ENCODE results near the gene MXRA7.
"Not testable (repeated sequence)": the region's sequence is repeated elsewhere in the genome, so short reads cannot be mapped to it uniquely, and the experiment has no call there.

Gene MXRA7

DNA sequence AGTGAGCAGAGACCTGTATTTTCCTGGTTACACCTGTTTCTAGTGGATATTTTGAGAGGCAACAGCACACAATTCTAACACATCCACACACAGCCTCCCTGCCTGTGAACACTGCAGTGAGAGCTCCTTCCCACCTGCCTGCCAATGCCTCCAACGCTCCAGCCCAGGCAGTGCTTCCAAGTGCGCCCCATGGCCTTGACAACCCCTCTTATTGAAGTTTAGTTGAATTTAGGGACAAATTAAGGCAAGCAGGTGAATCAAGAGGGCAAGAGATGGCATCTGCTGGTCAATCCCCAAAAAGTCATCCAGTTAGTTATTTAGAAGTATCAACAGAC is 4.7 kb upstream of the MXRA7 start:
- DNase-seq = no peak

DNA sequence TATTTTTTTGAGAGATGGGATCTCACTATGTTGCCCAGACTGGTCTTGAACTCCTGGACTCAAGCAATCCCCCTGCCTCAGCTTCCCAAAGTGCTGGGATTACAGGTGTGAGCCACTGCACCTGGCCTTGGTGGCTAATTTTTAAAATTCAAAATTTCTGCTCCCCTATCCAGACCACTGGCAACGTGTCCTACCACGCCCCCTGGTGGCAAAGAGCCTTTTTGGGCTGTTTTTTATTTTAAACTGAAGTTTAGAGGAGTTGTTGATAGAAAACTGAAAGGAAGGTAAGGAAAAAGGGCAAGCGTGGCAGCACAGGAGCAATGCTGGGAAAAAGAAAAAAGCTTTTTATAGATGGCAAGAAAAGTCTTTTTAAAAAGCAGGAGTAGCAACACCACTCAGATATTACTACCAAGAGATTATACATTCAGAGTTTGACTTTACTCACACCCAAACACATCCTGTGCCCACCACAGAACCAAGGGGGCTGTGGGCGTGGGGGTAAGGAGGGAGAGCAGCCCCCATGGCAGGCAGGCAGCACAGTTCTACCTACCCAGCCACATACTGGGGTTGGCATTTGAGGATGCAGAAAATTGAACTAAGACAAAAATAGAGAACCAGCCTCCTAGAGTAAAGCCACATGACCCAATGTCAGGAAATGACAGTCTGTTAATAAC is 4.2 kb upstream of the MXRA7 start:
- peak; percentile 58 to 74 (median 64) for DNase-seq

DNA sequence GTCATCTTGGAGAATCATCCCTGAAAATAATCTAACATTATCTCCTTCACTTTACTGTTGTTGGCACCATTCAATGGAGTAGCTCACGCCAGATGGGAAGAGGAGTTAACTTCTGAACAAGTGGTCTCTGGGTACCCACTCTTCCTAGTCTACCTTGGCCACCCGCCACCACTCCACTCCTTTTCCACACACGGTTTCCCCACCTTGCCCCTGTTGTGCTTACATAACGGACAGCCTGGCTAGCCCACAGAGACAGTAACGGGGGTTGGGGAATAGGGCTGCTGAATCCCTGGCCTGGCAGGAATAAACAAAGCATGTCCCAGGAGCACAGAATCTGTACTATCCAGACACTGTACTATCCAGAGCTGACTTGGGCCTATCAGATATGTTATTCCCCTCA is 3.6 kb upstream of the MXRA7 start:
- no peak for DNase-seq

DNA sequence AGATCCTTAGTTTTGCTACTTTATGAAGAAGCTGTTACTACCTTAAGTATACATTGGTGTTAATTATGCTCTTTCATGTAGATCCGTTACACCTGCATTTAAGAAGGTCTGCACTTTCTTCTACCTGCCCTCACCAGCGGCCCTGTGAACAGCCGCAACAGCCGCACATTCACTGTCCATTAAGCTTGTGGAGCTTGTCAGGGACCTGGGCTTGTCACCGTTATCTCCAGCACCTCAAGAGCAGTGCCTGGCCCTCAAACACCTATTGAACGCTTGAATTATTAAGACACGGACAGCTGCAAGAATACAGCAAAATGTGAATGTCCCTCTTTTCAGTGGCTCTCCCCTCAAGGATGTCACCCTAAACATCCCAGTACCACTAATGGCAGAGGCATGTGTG is 3.0 kb upstream of the MXRA7 start:
- DNase-seq = no peak

DNA sequence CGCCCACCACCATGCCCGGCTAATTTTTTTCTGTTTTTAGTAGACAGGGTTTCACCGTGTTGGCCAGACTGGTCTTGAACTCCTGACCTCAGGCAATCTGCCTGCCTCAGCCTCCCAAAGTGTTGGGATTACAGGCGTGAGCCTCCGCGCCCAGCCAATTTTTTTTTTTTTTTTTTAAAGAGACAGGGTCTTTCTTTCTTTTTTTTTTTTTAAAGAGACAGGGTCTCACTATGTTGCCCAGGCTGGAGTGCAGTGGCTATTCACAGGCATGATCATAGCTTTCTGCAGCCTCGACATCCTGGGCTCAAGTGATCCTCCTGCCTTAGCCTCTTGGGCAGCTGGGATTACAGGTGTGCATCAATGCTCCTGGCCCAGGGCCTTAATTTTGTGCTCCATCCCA is 1.6 kb upstream of the MXRA7 start:
- DNase-seq = not testable (repeated sequence)

DNA sequence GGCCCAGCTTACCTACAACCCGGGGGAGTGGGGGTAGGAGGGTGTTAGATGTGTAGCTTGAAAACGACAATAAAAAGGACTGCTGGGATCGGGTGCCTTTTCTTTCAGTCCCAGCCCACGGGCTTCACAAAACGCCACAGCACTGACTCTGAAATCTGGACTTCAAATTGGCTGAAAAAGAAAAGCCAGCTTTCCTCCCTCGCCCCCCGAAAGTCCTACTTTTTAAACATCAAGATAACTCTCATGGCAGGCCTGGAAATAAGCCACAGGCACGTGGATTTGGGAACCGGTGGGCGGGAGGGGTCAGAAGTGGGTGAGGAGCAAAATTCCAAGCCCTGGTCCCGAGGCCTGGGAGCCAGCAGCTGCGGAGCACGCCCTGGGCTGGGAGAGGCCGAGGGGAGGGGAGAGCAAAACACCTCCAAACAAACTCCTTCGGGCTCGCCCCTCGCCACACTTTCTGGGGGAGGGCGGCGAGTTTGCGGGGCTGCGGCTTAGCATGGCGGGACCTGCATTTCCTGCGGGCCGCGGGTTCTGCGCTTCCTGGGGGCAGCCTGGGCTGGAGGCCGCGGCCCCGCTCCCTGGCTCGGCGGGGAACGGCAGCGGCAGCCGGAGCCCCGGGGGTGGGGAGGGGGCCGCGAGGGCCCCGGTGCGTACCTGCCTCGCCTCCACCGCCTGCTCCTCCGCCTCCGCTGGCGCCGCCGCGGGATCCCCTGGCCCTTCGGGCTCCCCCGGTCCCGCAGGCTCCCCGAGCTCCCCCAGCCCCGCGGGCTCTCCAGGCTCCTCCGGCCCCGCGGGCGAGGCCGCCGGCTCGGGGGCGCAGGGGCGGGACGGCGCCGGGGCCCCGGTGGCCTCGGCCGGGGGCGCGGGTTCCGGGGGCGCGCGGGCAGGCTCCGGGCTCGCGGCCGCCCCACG is 558 bp downstream of the MXRA7 start:
- not testable (repeated sequence) for DNase-seq

DNA sequence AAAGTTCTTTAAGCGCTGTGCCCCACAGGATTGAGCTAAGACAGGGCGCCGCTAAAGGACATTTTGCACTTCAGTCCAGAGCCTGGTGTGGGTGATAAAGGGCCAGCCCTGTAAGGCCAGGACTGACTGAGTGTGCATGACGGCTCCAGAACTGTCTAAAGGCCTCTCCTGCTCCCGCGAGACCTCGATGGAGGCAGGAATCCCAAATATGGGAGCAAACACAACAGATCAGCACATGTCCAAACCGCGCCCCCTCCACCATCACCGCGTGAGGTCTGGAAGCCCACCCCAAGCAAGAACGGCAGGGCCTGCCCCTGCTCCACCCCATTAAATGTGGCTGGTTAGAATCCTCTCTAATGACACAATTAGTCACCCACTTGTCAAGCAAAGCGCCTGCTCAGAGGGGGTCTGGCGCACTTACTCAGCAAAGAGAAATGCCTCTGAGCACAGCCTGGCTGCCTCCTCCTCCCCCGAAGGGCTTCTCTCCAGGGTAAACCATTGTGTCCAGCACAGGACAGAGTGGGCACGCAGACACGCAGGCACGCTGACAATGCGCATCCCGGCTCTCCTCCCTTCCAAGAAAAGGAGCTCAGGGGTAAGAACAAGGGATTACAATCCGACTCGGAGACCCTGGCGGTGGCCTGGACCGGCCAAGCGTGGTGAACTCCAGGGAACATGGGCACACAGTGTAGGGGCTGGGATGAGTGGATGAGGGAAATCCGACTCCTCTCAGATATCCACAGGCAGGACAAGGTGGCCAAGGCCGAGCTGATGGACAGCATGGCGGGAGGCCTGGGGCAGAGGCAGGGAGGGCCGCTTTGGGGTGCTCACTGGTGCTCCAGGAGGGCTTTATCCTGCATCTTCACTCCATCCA is 1.5 kb downstream of the MXRA7 start:
- no peak for DNase-seq

DNA sequence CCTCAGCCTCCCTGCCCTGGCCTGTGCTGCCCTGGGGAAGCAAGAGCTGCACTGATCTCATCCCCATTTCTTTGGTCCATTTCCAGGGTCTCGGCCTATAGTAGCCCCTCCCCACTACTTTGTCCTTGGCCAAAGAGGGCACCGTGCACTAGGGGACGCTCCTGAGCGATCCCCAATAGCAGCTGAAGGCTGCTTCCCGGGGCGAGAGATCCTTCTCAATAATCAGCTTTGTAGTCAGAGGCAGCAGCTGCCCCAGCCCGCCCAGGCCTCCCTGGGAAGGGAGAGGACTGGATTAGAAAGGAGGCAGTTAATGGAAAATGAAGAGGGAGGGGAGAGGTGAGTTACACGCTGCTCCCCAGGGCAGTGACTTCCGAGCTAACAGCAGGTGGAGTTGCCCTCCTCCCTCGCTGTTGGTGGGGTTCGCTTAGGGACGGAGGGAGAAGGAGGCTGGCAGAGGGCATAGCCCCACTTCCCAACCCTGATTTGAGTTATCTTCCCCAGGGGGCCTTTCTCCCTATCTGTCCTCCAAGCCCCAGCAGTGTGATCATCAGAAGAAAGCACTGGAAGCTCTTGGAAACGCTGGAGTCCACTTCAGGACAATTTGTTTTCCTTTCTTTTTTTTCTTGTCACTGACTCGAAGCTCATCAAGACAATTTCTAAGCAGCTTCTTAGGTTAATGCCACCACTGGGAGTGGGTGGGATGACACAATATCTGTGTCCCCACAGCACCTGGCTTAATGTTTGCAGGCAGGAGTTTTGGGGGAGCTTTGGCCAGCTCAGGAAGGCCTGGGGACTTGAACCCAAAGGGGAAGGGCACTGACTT is 2.6 kb downstream of the MXRA7 start:
- no peak for DNase-seq

DNA sequence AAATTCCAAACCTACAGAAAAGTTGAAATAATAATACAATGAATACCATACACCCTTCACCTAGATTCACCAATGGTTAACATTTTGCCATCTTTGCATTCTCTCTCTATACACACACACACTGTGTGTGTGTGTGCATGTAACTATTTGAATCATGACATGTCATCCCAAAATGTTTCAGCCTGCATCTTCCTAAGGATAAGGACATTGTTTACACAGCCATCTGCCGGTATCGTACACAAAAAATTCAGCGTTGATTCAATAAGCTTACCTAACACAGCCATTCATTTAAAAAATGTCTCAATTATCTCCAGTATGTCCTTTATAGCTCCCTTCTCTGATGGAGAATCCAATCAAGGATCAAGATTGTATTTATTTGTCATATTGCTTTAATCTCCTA is 3.9 kb downstream of the MXRA7 start:
- DNase-seq = no peak

DNA sequence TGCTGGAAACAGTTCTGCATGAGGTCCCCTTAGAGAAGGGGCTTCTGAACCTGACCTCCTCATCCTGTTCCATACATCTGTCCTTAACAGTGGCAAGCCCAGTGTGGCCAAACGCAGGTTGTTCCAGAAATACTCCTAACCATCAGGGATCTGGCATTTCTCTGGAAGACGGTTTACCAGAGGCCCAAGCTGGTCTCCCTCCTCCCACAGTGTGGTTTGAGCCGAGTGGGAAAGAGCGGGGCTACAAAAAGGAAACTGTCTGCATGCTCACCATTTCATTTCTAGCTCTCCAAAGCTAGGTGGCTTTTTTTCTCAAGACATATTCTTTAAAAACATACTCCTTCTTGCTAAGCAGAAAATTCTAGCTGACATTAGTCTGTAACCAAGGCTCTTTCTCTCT is 6.0 kb downstream of the MXRA7 start:
- DNase-seq = no peak

DNA sequence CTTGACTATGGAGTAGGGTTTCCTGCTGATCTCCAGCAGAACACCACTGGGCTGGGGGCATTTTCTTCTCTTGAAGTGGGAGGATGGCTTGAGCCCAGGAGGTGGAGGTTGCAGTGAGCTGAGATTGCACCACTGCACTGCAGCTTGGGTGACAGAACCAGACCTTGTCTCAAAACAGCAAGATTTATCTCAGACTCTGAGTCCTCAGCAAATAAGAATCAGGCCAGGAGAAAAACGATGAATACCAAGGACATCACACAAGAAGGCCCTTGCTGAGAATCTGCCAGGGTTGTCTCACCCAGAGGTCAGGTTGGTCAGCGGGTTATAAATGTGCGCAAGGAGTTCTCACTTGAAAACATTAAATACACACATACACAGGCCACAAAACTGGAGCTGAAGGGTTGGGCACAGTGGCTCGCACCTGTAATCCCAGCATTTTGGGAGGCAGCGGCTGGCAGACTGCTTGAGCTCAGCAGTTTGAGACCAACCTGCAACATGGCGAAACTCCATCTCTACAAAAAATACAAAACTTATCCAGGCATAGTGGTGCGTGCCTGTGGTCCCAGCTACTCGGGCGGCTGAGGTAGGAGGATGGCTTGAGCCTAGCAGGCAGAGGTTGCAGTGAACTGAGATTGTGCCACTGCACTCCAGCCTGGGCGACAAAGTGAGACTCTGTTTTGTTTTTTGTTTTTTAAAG is 7.7 kb downstream of the MXRA7 start:
- DNase-seq = no peak

DNA sequence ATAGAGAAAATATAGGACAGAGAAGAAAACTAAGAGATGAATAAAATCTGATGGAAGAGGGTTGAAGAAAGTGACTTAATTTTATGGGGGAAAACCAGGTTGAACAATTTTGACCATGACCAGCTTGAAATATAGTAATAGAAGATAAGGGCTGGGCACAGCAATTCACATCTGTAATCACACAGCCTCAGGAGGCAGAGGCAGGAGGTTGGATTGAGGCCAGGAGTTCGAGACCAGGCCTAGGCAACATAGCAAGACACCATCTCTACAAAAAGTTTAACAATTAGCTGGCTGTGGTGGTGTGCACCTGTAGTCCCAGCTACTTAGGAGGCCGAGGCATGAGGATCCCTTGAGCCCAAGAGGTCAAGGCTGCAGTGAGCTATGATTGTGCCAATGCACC is 8.7 kb downstream of the MXRA7 start:
- no peak for DNase-seq

DNA sequence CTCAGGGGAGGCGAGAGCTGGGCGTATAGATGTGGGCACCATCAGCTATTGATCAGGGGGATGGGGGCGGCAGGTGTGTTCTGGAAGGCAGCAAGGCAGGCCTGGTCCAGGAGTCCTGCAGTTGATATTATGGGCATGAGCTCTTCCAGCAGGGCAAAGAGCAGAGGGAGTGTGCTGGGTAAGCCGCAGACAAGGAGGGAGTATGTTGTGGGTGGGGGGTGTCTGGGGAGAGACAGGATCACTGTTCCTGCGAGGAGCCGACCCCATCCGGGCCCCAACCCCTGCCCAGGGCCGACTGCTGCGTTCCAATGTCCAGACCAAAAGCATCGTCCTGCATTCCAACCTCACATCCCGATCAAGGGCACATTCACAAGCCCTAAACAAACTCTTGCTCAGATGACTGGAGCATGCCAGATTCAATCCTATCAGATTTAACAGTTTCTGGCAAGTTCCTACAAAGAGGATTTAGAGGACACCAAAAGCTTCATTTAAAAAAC is 9.2 kb downstream of the MXRA7 start:
- no peak for DNase-seq

DNA sequence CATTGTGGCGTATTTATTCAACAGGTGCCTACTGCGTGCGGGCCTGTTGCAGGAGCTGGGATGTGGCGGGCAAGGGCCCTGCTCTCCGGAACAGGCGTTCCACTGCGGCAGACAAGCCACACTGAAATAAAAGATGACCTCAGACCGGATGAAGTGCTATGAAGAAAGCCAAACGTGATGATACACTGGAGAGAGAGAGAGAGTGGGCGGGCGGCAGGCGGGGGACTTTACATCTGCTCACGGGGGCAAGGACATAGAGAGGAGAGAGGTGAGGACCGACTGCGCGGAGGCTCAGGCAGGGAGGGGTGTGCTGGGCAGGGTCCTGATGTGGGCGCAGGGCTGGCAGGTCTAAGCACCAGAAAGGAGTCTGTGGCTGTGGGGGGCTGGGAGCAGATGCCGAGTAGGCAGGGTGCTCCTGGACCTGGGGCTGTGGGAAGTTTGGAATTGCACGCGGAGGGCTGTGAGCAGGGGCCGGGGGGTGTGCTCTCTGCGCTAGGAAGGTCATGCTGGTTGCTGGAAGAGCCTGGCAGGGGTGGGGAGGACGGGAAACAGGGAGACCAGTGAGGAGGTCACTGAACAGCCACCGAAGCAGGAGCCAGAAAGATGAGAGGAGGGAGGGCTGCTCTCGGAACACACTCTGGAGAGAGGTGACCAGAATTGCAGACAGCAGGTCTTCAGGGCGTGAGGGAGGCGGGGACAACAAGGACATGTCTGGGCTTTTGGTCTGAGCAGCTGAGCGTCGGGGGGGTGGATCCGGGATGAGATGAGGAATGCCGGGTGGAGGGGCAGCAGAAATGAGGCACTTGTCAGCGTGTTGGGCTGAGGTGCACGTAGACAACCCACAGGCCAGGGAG is 9.9 kb downstream of the MXRA7 start:
- no peak for DNase-seq

DNA sequence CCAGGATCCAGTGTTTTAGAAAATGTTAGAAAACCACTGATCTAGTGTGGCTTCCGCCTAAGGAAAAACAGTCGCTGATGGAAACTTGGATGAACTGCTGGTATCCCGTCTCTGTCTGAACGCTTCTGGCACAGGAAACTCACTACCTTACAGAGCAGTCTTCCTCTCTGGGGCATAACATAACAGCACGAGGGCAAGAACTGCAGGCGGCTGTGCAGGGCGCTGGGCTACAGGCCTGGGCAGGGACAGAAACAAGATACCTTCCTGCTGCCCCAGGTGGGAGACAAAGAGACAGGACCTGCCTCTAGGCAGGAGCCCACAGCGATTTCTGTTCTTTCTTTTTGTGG is 10.5 kb downstream of the MXRA7 start:
- DNase-seq = no peak

DNA sequence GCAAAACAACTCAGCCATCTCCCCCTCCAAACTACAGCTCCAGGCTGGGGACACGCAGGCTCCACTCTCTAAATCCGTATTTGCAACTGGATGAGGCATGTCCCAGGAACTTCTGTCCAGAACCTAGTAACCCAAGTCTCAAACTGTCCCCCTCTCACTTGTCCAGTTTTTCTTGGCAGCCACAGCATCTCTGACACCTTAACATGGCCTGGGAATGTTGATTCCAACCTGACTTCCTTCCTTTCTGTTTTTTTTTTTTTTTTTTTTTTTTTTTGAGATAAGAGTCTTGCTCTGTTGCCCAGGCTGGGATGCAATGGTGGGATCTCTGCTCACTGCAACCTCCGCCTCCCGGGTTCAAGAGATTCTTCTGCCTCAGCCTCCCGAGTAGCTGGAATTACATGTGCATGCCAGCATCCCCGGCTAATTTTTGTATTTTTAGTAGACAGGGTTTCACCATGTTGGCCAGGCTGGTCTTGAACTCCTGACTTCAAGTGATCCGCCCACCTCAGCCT is 12.2 kb downstream of the MXRA7 start:
- DNase-seq = not testable (repeated sequence)

DNA sequence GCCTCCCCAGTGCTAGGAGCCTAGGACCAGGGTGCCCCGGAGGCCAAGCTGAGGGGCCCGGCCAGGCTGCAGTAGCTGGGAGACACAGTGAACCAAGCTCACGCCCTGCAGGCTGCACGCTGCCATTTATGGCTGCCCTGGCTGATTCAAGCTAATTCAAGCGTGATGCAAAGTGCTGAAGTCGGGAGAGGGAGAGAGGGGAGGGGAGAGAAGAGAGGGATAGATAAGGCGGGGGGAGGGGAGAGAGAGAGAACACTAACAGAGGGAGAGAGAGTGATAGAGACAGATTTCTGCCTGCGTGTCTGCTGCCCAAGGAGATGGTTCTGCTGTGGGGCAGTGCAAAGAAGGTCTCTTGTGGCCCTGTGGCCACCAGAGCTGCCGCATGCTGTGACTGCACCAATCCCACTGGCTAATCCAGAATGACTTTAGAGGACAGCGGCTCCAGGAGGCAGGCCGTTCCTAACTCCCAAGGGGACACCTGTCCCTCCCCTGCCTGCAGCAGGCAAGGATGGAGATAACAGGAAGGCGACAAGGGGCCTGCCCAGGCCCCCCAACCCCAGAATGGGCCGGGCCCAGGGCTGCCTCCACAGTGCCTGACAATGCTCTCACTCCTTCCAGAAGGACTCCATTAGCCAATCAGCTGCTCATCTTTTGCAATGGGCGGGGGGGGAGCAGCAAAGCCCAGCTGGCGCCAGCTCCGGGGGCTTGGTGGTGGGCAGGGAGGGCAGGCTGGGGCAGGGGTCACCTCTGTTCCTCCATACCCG is 12.9 kb downstream of the MXRA7 start:
- DNase-seq = no peak

DNA sequence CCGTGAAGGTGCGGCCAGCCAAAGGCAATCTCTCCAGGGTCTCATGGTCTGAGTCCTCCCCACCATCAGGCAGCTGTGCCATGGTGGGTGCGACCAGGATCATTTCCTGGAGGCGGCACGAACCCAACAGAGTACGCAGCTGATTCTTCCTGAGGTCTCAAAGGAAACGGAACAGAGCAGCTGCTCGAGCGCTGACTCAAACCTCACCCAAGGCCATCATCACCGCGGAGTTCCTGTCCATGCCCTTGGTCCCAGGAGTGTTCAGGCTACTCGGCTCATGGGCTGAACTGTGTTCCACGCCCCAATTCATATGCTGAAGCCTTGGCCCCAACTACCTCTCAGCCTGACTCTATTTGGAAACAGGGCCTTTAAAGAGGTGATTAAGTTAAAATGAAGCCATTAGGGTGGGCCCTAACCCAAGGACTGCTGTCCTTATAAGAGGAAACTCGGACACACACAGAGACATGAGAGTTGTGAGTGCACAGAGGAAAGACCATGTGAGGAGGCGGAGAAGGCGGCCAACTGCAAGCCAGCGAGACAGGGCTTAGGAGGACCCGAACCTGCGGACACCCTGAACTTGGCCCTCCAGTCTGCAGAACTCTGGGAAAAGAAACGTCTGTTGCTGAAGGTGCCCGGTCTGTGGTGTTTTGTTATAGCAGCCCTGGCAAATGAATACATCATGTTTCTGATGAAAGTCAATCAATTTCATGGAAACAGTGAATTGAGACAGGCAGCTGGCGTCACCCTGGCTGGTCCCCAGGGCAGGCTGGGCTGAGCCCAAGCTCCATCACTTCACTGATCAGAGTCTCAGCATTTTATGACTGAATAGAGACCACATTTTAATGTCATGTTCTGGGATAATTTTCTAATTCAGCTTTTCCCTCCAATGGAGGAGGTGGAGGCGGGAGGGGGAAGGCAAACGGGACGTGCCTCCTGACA is 13.7 kb downstream of the MXRA7 start:
- no peak for DNase-seq
